SK-N-SH (cell line): ENCODE data around the gene LHFPL6. TPM values are rescaled to one million over a fixed set of nuclear protein-coding genes. Genes with fewer than 3 reads are reported as not detected.

ENCODE experiments used
- CTCF ChIA-PET: fragments of 300-600, 350-600 bp; formaldehyde crosslinking; extraction: SDS; loops from one replicate; lab custom pipeline; 2021; lab: Yijun Ruan, JAX
- POLR2A ChIA-PET: fragments of 350-600 bp; sonication (Branson Sonifier 250); formaldehyde crosslinking; extraction: SDS; loops from one replicate; lab custom pipeline; 2020; ENCODE audit warnings: antibody characterized with exemption, inconsistent platforms; lab: Yijun Ruan, JAX
- DNase-seq: peaks from one replicate; pipeline ENCODE4 v3.0.0; 2012
- H2AFZ ChIP-seq: fragments of 200-600 bp; sonication (generic); 2 replicates; pipeline ENCODE4 v1.8.1; 2016; ENCODE audit warnings: antibody characterized with exemption, mild to moderate bottlenecking, low read depth
- H3F3A ChIP-seq: fragments of 200-600 bp; sonication (generic); replicated peaks from 2 replicates; pipeline ENCODE3; 2016; ENCODE audit warnings: antibody characterized with exemption, mild to moderate bottlenecking; ENCODE audit not compliant: insufficient read depth
- H3K27ac ChIP-seq, 2 experiments: fragments of 200-500 bp in 1 of 2; fragments of 200-600 bp in 1 of 2; sonication (Bioruptor generic) in 1 of 2; sonication (generic), shearing (Covaris generic) in 1 of 2; 2 replicates each; pipeline versions ENCODE4 v1.5.1 to v1.6.1; 2014 to 2016; ENCODE audit warnings: low read depth in 2 of 2, inconsistent platforms in 1 of 2, low read length in 1 of 2, mild to moderate bottlenecking in 1 of 2, mixed read lengths in 1 of 2
- H3K27me3 ChIP-seq: fragments of 200-600 bp; sonication (generic), shearing (Covaris generic); 2 replicates; pipeline ENCODE4 v1.6.1; 2016; ENCODE audit warnings: mixed run types; ENCODE audit not compliant: insufficient read depth
- H3K36me3 ChIP-seq, 2 experiments: fragments of 200-500 bp in 1 of 2; fragments of 200-600 bp in 1 of 2; sonication (Bioruptor generic) in 1 of 2; sonication (generic) in 1 of 2; replicated peaks in 1 of 2; 2 replicates each; pipeline versions ENCODE3 to v1.5.1; 2014 to 2016; ENCODE audit warnings: low read length in 1 of 2, mild to moderate bottlenecking in 1 of 2; ENCODE audit not compliant: insufficient read depth in 2 of 2, control insufficient read depth in 1 of 2
- H3K4me1 ChIP-seq, 2 experiments: fragments of 200-500 bp in 1 of 2; fragments of 200-600 bp in 1 of 2; sonication (Bioruptor generic) in 1 of 2; sonication (generic), shearing (Covaris generic) in 1 of 2; 2 replicates each; pipeline versions ENCODE4 v1.5.1 to v1.6.1; 2014 to 2016; ENCODE audit warnings: low read depth in 1 of 2, low read length in 1 of 2, mixed run types in 1 of 2; ENCODE audit not compliant: insufficient read depth in 2 of 2, control insufficient read depth in 1 of 2
- H3K4me2 ChIP-seq: fragments of 200-600 bp; sonication (generic), shearing (Covaris generic); 2 replicates; pipeline ENCODE4 v1.6.1; 2017; ENCODE audit warnings: mixed run types
- H3K4me3 ChIP-seq, 2 experiments: fragments of 200-500 bp in 1 of 2; fragments of 200-600 bp in 1 of 2; sonication (Bioruptor generic) in 1 of 2; sonication (generic), shearing (Covaris generic) in 1 of 2; 2 replicates each; pipeline versions ENCODE4 v1.5.1 to v1.8.1; 2014 to 2016; ENCODE audit warnings: low read depth in 2 of 2, inconsistent platforms in 1 of 2, low read length in 1 of 2, mild to moderate bottlenecking in 1 of 2, mixed read lengths in 1 of 2, moderate library complexity in 1 of 2
- H3K79me2 ChIP-seq: fragments of 200-600 bp; sonication (generic); 2 replicates; pipeline ENCODE4 v1.8.1; 2017; ENCODE audit warnings: mild to moderate bottlenecking; ENCODE audit not compliant: insufficient read depth
- H3K9ac ChIP-seq: fragments of 200-600 bp; sonication (generic); 2 replicates; pipeline ENCODE4 v1.6.1; 2017; ENCODE audit warnings: mixed run types
- H3K9me2 ChIP-seq: fragments of 200-600 bp; sonication (generic); 2 replicates; pipeline ENCODE4 v1.6.1; 2017; ENCODE audit warnings: mixed run types
- H3K9me3 ChIP-seq: fragments of 200-600 bp; sonication (generic); 2 replicates; pipeline ENCODE4 v1.6.1; 2017; ENCODE audit warnings: mixed run types, mild to moderate bottlenecking, moderate library complexity
- H4K20me1 ChIP-seq: fragments of 200-600 bp; sonication (generic); 2 replicates; pipeline ENCODE4 v1.6.1; 2017; ENCODE audit warnings: mild to moderate bottlenecking, mixed run types; ENCODE audit not compliant: insufficient read depth
- EZH2phosphoT487 ChIP-seq: fragments of 200-600 bp; sonication (generic); IDR thresholded peaks from 2 replicates; pipeline ENCODE4 v1.6.1; 2017; ENCODE audit warnings: low read depth, mixed run types, mild to moderate bottlenecking, antibody characterized with exemption, moderate library complexity, borderline replicate concordance
- FOSL2 ChIP-seq: IDR thresholded peaks from 2 replicates; pipeline ENCODE4 v1.4.0; 2012; ENCODE audit warnings: low read depth, mild to moderate bottlenecking, moderate library complexity, borderline replicate concordance
- FOXM1 ChIP-seq: IDR thresholded peaks from 2 replicates; pipeline ENCODE4 v1.4.0; 2012; ENCODE audit warnings: low read depth, mild to moderate bottlenecking
- JUND ChIP-seq: IDR thresholded peaks from 2 replicates; pipeline ENCODE4 v1.4.0; 2012
- MEF2A ChIP-seq: IDR thresholded peaks from 2 replicates; pipeline ENCODE4 v1.4.0; 2012; ENCODE audit warnings: low read depth, borderline replicate concordance
- MXI1 ChIP-seq: IDR thresholded peaks from 2 replicates; pipeline ENCODE4 v1.6.1; 2012; ENCODE audit warnings: mild to moderate bottlenecking, low read depth, low read length, improper control_type of control experiment
- NRF1 ChIP-seq: IDR thresholded peaks from 2 replicates; pipeline ENCODE4 v1.6.1; 2012; ENCODE audit warnings: low read depth, mild to moderate bottlenecking, low read length
- POLR2AphosphoS5 ChIP-seq: IDR thresholded peaks from 2 replicates; pipeline ENCODE4 v1.6.1; 2012; ENCODE audit warnings: low read depth, low read length
- RCOR1 ChIP-seq: fragments of 150-350 bp; IDR thresholded peaks from 2 replicates; pipeline ENCODE4 v1.6.1; 2017; ENCODE audit warnings: antibody characterized with exemption, low read length
- RFX5 ChIP-seq: IDR thresholded peaks from 2 replicates; pipeline ENCODE4 v1.6.1; 2012; ENCODE audit warnings: mild to moderate bottlenecking, improper control_type of control experiment, low read length
- RXRA ChIP-seq: IDR thresholded peaks from 2 replicates; pipeline ENCODE4 v1.4.0; 2012; ENCODE audit warnings: low read depth, mild to moderate bottlenecking, borderline replicate concordance
- SIN3A ChIP-seq: IDR thresholded peaks from 2 replicates; pipeline ENCODE4 v1.6.1; 2012; ENCODE audit warnings: low read depth, mild to moderate bottlenecking, low read length, moderate library complexity, borderline replicate concordance
- SMC3 ChIP-seq: IDR thresholded peaks from 2 replicates; pipeline ENCODE4 v1.6.1; 2012; ENCODE audit warnings: low read depth, low read length, improper control_type of control experiment
- YY1 ChIP-seq: IDR thresholded peaks from 2 replicates; pipeline ENCODE4 v1.4.0; 2012; ENCODE audit warnings: low read depth, mild to moderate bottlenecking
- WGBS: methylation state at CpG from one replicate; pipeline ENCODE4 v1.1.6; 2017; ENCODE audit warnings: low lambda C conversion rate; 5-methylcytosine and 5-hydroxymethylcytosine counted together
- polyA plus RNA-seq, 3 experiments: library from polyadenylated mRNA; depleted of rRNA; stranded (reverse); fragments of >200 nt; gene quantifications; 2 replicates each; pipeline ENCODE4 v1.2.3, GENCODE V29; 2012
- TF ChIP-seq, protein P1 (sequence below): fragments of 200-600 bp; sonication (generic); IDR thresholded peaks from 2 replicates; pipeline ENCODE4 v1.6.1; 2017; ENCODE audit warnings: antibody characterized with exemption, mild to moderate bottlenecking, moderate library complexity
- TF ChIP-seq, protein P2 (sequence below): IDR thresholded peaks from 2 replicates; pipeline ENCODE4 v1.4.0; 2012; ENCODE audit warnings: low read depth, borderline replicate concordance
- TF ChIP-seq, protein P3 (sequence below): fragments of 150-350 bp; IDR thresholded peaks from 2 replicates; pipeline ENCODE4 v1.6.1; 2017; ENCODE audit warnings: antibody characterized with exemption, low read length, low read depth, borderline replicate concordance

Gene LHFPL6
- polyA plus RNA-seq, 1 of the 3 experiments (the other 2 are of a cell fraction), result 22.2 TPM

DNA sequence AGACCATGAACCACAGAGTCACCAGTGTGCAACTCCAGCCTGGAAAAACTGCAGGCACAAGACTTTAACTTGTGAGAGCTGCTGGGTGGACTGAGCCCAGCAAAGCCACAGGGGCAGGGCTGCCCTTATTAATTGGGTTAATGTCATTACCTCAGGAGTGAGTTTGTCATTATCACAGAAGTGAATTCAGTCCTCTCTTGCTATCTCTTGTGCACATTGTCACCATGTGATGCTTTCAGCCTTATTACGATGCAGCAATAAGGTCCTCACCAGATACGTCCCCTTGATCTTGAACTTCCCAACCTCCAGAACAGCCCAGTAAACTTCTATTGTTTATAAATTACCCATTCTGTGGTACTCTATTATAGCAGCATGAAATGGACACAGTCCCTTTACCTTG is 158.1 kb downstream of the LHFPL6 start (continued):
- TF ChIP-seq, protein P1, sequence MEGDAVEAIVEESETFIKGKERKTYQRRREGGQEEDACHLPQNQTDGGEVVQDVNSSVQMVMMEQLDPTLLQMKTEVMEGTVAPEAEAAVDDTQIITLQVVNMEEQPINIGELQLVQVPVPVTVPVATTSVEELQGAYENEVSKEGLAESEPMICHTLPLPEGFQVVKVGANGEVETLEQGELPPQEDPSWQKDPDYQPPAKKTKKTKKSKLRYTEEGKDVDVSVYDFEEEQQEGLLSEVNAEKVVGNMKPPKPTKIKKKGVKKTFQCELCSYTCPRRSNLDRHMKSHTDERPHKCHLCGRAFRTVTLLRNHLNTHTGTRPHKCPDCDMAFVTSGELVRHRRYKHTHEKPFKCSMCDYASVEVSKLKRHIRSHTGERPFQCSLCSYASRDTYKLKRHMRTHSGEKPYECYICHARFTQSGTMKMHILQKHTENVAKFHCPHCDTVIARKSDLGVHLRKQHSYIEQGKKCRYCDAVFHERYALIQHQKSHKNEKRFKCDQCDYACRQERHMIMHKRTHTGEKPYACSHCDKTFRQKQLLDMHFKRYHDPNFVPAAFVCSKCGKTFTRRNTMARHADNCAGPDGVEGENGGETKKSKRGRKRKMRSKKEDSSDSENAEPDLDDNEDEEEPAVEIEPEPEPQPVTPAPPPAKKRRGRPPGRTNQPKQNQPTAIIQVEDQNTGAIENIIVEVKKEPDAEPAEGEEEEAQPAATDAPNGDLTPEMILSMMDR, result no peak
- TF ChIP-seq, all 33 proteins: peak for 0

DNA sequence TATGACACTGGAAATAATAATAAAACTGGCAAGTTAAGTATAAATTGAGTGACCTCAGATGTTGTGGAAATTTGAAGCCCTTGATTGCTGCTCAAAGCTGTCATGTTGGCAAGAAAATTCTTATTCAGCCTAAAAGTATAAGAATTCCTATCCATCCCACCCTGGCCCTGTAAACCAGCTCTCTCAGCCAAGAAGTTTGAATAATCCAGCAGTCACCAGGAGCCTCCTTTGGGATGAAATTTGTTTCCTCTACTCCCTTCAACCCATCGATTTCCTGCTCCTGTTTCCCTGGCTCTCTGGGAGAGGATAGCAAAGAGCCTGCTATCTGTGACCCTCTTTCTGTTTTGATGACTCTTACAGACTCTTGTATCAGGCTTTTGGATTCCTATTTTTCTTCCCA is 169.3 kb downstream of the LHFPL6 start:
- H3K9me2 ChIP-seq, result no peaks in the 10 kb centered on the region
- 18% methylated on average over 1 of the region's 1 CpG for WGBS
- no peaks in the 10 kb centered on the region for H3F3A ChIP-seq
- ChIA-PET POLR2A (no interaction called here), CTCF (no interaction called here)
- no peak overlapping the region for H3K4me3 ChIP-seq
- no peaks in the 10 kb centered on the region for H3K36me3 ChIP-seq
- H3K27ac ChIP-seq, result no peak overlapping the region
- no peaks in the 10 kb centered on the region for H3K79me2 ChIP-seq
- no peaks in the 10 kb centered on the region for H4K20me1 ChIP-seq
- no peaks in the 10 kb centered on the region for H3K4me1 ChIP-seq
- TF ChIP-seq YY1 (no peak), FOSL2 (no peak), FOXM1 (no peak), JUND (no peak), SIN3A (no peak), POLR2AphosphoS5 (no peak), NRF1 (no peak), EZH2phosphoT487 (no peak), MXI1 (no peak), RXRA (no peak), RFX5 (no peak), SMC3 (no peak), MEF2A (no peak), RCOR1 (no peak)
- TF ChIP-seq, protein P2, sequence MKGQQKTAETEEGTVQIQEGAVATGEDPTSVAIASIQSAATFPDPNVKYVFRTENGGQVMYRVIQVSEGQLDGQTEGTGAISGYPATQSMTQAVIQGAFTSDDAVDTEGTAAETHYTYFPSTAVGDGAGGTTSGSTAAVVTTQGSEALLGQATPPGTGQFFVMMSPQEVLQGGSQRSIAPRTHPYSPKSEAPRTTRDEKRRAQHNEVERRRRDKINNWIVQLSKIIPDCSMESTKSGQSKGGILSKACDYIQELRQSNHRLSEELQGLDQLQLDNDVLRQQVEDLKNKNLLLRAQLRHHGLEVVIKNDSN, result no peak
- TF ChIP-seq, protein P3, sequence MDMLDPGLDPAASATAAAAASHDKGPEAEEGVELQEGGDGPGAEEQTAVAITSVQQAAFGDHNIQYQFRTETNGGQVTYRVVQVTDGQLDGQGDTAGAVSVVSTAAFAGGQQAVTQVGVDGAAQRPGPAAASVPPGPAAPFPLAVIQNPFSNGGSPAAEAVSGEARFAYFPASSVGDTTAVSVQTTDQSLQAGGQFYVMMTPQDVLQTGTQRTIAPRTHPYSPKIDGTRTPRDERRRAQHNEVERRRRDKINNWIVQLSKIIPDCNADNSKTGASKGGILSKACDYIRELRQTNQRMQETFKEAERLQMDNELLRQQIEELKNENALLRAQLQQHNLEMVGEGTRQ, result no peak
- H3K9ac ChIP-seq, result no peak overlapping the region
- no peak for DNase-seq
- H3K9me3 ChIP-seq, result no peaks in the 10 kb centered on the region
- H3K27me3 ChIP-seq, result no peaks in the 10 kb centered on the region
- H3K4me2 ChIP-seq, result no peak overlapping the region
- no peak overlapping the region for H2AFZ ChIP-seq
